ENCODE results near the gene AKT1S1.
A peak's percentile ranks its signal among the peaks of the same experiment; 100 is the strongest.

The AKT1S1 gene

GRCh38 chr19:49852631-49853126 lies 24.5 kb downstream of the AKT1S1 start:
- no peak for DNase-seq

GRCh38 chr19:49851456-49852259 lies 25.5 kb downstream of the AKT1S1 start:
- no peak for DNase-seq

- DNase-seq = peak; percentile 89 to 96
Measured at GRCh38 chr19:49850487-49851342, 26.4 kb downstream of the AKT1S1 start, which contains the start of gene PTOV1. PTOV1 (plus strand) TSS chr19:49851159.

GRCh38 chr19:49850221-49850486 lies 27.0 kb downstream of the AKT1S1 start:
- no peak for DNase-seq

GRCh38 chr19:49849433-49850220 lies 27.5 kb downstream of the AKT1S1 start:
- DNase-seq = no peak

- DNase-seq = no peak
Measured at GRCh38 chr19:49848938-49849337, 28.2 kb downstream of the AKT1S1 start.

GRCh38 chr19:49847731-49848696 lies 29.1 kb downstream of the AKT1S1 start:
- peak; percentile 75 to 79 for DNase-seq

- no peak for DNase-seq
Measured at GRCh38 chr19:49846408-49846807, 30.7 kb downstream of the AKT1S1 start.

- DNase-seq = no peak
Measured at GRCh38 chr19:49845414-49845813, 31.7 kb downstream of the AKT1S1 start.

GRCh38 chr19:49844138-49845095 lies 32.7 kb downstream of the AKT1S1 start:
- peak; percentile 18 to 49 for DNase-seq

- no peak for DNase-seq
Measured at GRCh38 chr19:49843265-49843664, 33.9 kb downstream of the AKT1S1 start.

- no peak for DNase-seq
Measured at GRCh38 chr19:49840736-49841249, 36.4 kb downstream of the AKT1S1 start.

- DNase-seq = no peak
Measured at GRCh38 chr19:49840321-49840720, 36.8 kb downstream of the AKT1S1 start.

- no peak for DNase-seq
Measured at GRCh38 chr19:49839713-49840112, 37.4 kb downstream of the AKT1S1 start.

GRCh38 chr19:49838885-49839588 lies 38.1 kb downstream of the AKT1S1 start:
- no peak for DNase-seq

- no peak for DNase-seq
Measured at GRCh38 chr19:49837425-49837824, 39.7 kb downstream of the AKT1S1 start.

- DNase-seq = no peak
Measured at GRCh38 chr19:49837009-49837310, 40.2 kb downstream of the AKT1S1 start.

- no peak for DNase-seq
Measured at GRCh38 chr19:49836176-49837008, 40.8 kb downstream of the AKT1S1 start.

- no peak for DNase-seq
Measured at GRCh38 chr19:49835562-49835961, 41.6 kb downstream of the AKT1S1 start.

Measured in inflammatory macrophage treated with lipopolysaccharide for 1 hour (primary cell).